ENCODE results near the gene PTPA.
A peak's percentile ranks its signal among the peaks of the same experiment; 100 is the strongest.
"Not testable (repeated sequence)": the region's sequence is repeated elsewhere in the genome, so short reads cannot be mapped to it uniquely, and the experiment has no call there.

The PTPA gene

DNA sequence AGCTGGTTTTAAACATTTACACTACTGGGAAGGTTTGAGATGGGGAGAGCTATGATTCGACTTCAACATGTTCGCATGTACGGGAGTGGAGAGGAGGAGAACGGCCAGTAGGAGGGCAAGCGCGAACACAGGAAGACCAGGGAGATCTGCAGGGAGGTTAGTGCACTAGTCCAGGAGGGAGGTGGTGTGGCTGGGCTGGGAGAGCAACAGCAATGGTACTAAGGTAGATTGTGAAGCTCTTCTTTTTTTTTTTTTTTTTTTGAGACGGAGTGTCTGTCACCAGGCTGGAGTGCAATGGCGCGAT, 50.3 kb downstream of the PTPA start:
- no peak for DNase-seq

DNA sequence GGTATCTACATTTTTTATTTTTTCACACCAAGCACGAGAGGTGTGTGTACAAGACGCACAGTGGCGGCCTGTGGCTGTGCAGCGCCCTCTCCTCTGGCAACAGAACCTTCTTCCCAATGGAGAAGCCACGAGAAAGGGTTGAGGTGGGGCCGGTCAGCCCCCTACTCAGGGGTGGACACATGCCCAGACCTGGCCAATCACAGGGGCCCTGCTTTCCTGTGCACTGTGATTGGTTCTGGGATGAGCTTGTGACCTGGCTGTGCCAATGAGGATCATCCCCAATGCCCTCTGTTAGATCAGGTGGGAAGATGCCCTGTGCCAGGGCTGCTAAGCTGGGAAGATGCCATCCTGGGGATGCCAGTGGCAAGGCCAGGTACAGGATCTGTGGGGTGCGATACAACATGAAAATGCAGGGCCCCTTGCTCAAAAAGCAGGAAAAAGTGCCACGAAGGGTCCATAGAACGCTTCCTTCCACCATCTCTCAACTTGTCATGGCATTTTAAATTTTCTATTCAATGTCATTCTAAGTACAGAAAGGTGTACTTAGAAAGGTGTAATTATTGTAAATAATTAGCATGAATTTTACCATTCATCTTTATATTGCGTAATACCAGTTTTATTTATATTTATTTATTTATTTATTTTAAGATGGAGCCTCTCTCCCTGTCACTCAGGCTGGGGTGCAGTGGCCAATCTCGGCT, 51.4 kb downstream of the PTPA start:
- no peak for DNase-seq

DNA sequence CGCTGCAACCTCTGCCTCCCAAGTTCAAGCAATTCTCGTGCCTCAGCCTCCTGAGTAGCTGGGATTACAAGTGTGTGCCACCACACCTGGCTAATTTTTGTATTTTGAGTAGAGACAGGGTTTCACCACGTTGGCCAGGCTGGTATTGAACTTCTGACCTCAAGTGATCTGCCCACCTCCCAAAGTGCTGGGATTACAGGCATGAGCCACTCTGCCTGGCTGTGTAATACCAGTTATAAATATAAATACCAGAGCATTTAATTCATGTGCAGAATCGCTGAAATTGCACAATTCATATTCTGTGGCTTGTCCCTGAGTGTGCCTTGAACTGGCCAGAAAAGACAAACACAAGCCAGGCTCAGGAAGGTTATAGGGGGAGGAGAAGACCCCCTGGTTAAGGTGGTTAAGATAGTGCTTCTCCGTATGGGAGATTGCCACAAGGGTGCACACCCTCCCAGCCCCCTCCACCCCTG, 52.0 kb downstream of the PTPA start:
- not testable (repeated sequence) for DNase-seq

DNA sequence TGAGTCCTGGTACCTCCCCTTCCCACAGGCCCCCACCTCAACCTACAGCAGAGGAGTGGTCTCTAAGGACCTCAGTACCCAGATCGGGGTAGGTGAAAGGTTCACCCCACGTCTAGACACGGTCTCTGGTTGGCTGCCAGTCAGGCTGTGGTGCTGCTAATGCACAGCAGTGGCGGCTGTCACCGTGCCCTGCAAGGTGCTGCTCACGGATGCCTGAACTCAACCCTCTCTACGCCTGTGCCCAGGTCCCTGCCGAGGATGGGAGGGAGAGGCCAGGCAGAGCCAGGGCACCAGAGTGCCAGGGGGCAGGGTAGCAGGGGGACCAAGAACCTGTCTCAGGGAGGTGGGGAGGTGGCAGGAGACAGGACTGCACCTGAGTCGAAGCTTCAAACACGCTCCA, 52.5 kb downstream of the PTPA start:
- no peak for DNase-seq

DNA sequence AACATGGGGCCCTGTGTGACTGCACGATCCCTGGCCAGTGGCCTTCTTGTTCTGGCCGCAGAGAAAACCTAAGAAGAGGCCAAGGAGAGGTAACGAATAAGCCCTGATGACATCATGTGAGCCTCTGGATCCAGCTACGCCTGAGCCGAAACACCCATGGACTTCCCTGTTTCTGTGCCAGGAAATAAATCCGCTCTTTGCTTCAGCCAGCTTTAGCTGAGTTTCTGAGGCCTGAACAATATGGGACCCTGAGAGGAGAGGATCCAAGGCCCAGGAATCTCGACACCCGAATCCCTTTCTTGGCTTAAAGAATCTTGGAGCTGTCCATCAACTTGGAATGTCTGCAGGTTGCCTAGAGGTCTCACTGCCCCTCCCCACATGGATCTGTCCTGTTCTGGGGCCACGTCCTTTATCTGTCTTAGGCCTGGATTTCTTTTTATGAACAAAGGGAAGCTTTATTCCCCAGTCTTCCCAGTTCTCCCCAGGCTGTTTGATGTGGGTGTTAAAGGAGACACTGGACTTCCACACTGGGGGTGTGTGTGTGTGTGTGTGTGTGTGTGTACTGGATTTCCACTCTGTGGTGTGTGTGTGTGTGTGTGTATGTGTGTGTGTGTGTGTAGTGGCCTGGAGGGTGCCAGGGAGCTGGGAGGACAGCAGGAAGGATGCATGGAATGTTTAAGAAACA, 53.2 kb downstream of the PTPA start:
- DNase-seq = no peak

DNA sequence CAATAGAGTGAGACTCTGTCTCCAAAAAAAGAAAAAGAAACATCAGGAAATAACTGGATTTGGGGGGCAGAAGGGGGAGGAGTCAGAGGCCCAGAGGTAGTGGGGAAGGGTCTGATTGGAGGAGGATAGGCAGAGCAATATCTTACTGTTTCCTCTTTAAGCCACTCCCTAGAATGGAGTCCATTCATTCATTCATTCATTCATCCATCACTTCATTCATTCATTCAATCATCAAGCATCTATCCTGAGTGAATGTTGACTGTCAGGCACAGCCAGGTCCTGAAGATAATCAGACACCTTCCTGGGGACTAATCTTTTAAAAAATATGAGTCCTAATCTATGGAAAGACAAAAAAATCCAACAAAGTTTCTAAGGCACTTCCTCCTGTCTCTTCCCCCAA, 54.0 kb downstream of the PTPA start:
- DNase-seq = no peak

DNA sequence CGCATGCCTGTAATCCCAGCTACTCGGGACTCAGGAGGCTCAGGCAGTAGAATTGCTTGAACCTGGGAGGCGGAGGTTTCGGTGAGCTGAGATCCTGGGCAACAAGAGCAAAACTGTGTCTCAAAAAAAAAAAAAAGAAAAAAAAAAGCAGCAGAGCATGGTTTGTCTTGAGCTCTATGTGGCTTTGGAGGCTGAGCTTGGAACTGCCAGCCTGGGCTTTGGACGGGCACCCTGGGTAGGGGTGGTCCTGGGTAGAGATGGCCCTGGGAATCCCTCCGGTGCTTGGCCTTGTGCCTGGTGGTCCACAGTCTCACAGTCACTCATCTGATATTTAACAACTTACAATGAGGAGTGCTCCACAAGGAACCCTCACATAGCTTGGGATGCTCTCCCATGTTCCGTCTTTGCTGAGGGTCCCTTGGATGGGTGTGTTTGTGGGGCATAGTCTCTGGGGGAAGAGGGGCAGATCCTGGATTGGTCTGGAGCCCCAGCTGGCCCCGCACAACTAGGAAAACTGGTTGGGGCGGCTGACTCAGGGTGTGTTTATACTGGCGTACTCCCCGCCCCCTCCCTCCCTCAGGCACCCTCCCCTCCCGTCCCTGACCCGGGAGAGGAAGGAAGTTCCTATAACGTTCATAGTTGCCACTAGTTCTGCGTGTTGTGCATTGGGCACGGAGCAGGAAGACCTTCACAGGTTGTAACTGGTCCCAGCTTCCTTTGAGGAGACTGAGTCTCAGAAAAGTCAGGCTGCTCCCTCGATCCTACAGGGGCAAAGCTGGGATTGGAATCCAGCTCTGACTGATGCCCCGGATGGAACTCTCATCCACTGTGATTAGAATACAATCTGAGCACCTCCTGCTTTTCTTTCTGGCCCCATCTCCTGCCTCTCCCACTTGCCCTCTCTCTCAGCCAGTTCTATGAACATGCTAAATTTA, 55.7 kb downstream of the PTPA start:
- DNase-seq = peak; percentile 50

DNA sequence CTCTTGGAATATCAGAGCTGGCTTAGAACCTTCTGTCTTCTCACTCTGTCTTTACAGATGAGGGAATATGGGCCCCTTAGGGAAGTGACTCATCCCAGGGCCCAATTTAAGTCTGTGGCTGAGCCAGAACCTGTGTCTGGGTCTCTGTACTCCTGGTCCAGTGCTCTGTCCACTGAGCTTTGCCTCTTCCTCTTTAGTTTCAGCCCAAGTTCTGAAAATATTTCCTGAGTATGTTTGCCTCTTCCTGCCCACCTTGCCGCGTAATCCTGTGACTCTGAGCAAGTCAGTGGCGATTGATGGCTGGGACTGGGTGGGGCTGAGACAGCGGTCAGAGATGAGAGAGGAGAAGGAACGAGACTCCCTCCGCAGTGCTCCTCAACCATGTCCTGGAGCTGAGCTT, 59.0 kb downstream of the PTPA start:
- no peak for DNase-seq

DNA sequence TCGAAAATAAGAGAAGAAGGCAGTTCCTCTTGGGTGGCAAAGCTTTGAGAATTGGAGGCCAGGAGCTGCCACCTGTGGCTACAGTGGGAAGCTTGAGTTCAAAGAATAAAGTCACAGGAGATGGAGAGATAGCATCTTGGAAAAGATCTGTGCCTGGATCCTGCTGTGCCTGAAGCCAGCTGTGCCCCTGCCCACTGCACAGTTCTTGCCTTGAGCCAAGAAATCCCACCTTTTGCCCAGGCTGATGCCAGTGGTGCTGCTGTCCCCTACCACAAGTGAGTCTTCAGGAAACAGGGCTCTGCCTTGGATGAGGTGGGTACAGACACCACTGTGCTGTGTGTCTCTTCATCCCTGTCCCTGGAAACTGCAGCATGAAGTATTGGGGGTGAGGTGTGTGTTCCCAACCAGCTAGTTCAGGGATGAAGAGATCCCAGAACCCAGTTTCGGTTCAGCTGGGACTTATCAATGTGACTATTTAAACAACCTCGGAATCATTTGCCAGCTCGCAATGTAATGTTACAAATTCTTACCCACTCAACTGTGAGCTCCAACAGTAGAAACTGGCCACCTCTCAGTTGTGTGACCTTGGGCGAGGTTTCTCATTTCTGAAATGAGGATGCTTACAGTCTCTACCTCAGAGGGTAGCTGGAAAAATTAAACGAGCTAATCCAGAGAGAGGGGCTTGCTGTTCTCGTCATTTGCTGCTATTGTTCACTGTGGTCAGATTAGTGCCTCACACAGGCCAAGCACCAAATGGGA, 61.0 kb downstream of the PTPA start:
- DNase-seq = no peak

DNA sequence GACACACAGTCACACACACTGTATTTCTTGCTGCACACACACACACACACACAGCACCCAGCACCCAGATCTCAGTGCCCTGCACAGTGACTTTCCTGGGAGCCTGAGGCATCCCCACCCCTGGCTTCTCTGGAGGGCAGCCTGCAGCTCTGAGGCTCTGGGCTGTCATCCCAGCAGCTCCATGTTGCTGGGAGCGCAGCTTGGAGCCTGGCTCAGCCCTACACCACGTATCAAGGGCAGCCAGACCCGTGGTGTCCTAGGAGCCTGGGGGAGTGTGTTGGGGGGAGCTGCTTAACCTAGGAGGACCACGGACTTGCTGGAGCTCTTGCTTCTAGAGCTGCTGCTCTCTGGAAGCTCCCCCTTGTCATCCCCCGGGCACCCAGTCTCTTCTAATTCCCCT, 61.6 kb downstream of the PTPA start:
- no peak for DNase-seq

DNA sequence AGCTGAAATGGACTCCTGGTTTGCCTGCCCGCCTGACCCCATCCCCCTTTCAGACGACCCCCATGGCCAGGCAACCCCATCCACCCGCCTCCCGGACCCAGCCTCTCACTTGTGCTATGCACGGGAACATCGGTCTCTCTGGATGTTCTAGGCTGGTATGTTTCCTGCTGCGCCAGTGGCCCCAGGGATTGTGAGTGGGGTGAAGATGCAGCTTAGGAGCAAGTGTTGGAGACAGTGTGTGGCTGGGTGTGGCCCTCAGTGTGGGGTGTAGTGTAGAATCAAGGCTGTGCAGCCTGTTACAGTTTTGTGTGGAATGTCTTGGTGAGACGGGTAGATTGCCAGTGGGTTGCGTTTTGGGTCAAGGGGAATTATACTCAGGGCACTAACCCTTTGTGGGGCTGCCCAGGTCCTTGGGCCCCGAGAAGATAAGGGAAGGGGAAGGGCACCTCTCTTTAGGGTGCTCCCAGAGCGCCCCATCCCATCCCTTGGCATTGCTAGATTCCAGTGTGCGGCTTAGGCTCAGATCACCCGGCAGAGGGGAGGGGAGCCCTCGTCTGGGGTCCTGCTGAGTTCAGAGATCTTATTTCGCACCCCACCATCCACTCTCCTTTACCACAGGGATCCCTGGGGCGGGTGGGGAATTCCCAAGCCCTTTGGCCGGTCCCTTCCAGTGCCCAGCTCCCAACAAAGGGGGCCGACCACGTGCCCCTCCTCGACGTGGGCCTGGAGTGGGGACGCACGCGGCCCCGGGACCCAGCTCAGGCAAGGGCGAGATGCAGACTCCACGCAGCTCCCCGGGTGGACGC, 62.3 kb downstream of the PTPA start:
- no peak for DNase-seq

DNA sequence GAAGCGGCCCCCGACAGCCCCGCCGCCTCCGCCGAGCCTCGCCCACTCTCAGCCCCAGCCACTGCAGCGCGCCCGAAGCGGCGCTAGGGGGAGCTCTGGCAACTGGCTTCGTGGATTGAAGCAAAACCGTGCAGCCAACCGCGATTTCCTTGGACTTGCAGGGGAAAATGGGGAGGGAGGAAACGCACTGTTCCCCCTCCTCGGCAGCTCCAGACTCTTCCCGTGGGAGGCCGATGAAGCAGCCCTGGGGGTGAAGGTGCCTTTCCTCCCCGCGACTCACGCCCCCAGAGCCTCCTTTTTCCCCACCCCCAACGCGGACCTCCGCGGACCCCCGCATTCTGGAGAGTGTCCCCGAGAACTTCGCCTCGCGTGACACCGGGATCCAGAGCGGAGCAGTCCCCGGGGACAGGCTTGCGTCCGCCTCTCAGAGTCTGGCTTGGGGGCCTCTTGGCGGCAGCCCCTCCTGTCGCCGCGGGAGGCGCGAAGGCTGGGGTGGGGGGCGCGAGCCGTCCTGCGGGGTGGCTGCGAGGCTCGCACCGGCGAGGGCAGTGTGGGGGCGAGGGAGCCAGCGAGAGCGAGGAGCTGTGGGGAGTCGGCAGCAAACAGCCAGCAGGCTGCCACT, 63.0 kb downstream of the PTPA start:
- DNase-seq = peak; percentile 82

DNA sequence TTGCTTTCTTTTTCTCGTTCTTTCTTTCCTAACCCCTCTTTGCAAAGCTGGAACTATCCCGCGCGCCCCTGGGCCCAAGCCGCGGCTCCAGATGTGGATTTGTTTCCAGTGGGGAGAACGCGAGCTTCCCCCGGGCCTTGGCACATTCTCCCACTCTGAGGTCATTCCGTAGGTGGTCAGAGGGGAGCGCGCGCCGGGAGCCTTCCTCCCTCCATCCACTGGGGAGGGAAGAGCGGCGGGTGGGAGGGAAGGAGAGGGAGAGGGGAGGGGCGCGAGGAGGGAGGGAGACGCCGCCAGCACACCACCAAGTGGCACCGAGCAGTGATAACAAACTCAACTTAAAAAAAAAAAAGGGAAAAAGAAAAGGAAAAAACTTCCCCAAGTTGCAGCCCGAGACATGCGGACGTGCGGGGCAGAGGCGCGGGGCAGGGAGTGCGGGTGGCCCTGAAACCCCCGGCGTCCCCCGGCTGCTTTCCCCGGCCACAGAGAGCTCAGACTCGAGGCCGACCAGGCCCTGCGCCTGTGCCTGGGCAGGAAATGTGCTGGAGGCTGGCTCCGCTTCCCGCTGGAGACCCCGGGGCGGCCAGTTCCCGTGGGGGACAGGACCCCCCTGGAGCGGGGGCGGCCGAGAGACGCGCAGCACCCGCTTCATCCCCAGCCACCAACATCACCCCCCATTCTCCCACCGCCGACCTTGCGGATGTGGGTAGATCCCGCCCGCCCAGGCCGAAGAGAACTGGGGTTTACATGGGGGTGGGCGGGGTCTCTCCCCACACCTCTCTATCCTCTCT, 63.7 kb downstream of the PTPA start:
- DNase-seq = peak; percentile 30

DNA sequence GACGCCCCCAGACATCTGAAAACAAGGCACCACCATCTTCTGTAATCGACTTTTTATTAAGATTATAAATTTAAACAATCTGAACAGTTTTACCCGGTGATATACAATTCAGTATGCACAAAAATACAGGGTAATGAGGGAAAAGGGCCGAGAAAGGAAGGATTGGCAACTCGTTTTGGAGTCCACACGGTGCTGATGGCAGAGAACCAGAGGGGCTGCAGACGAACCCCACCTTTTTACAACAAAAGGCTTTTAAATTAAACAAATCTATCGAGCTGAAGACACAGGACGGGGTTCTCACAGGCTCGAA, 64.3 kb downstream of the PTPA start:
- DNase-seq = no peak

DNA sequence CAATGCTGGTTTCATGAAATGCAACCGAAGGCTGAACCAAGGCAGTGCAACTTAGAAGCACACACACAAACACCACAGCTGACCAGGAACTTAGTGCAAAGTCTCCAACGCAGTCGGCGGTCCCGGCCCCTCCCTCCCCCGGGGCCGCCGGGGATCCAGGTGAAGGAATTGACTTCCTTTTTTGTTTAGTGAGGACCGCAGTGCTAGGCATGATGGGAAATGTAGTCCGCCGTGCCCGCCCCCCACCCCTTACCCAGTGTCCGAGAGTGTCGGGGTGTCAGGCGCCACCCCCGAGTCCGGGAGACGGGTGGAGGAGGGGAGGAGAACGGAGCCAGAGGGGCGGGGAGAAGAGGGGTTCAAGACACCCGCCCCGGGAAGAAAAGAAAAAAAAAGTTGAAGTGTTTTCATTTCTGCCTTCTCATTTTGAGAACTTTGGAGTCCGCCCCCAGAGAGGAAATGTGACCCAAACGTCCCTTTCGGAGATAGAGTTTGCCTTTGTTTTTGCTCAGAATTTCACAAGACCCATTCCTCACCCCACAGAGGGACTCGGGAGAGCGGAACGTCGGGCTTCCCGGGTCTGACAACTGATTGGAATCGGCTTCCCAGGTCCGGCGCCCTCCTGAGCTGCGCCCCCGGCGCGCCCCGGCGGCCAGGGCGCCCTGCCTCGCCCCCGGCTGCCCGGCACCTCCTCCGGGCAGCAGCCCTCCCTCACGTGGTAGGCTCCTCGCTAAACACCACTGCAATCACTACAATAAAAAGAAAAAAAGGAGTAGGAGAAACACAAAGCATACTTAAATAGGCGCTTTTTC, 64.8 kb downstream of the PTPA start:
- peak; percentile 36 for DNase-seq

DNA sequence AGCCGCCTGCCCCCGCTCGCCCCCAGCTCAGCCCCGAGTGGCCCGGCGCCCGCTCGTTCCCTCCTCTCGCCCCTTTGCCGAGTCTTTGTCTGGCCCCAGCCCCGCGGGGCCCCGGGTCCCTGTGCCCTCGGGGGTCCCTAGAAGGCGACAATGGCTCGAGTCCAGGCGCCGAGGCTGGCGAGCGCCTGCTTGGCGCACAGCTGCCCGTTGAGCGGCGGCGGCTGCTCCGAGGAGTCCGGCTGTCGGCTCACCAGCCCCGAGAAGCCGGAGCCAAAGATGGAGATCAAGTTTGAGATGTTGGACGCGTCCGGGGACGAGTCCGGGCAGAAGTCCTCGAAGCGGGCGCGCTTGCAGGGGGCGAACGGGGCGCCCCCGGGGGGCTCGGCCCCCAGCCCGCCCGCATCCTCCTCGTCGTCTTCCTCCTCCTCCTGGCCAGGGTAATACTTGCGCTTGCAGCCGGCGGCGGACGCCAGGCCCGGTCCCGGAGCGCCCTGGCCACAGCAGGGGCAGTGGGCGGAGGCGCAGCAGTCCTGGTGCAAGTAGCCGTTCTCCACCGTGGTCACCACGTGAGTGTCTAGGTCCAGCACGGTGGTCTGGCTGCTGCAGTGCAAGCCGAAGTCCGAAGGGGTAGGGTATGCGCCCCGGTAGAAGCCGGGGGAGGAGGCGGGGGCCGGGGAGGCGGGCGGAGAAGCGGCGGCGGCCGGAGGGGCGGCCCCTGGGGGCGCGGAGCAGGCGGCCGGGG, 65.7 kb downstream of the PTPA start:
- DNase-seq = peak; percentile 20

DNA sequence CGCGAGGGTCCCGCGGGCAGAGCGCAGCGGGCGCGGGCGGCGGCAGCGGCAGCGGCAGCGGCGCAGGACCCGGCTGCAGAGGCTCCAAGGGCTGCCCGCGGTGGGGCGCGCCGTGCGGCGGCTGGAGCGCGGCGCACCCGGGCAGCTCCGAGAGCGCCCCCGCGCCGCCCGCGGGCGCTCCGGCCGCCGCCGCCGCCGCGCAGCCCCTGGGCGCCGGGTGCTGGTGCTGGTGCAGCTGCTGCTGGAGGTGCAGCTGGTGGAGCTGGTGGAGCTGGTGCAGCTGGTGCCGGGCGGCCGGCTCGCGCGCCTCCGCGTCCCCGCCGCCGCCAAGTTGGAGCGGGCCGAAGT, 66.2 kb downstream of the PTPA start:
- DNase-seq = no peak

DNA sequence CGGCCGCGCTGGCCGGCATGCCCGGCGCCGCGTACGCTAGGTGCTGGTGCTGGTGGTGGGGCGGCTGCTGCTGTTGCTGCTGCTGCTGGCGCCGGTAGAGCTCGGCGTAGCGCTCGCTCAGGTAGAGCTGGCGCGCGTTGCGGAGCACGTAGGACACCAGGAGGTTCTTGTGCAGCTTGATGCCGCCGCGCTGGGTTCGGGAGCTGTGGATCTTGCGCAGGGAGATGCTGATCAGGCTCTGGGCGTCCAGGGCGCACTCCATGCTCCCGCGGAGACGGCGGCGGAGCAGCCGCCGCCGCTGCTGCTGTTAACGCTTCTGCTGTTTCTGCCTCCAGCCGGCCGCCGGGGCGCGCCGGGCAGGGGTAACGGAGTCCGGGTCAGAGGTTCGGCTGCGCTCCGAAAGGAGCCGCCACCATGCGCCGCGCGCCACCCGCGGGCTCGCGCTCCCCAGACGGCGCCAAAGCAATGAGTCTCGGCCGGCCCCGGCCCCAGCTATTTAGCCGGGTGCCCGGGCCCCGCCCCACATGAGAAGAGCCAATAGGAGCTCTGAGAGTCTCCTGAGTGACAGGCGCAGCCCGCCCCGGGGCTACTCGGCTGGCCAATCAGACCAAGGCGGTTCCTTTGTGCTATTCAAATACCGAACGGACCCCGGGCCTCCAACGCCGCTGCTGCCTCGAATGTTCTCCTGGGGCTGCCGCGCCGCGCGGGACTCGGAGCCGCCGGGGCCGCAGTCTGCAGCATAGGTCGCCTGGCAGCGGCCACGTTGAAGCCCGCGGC, 66.8 kb downstream of the PTPA start, which contains the start of gene IER5L:
Gene IER5L (minus strand): TSS at position 471 of the 777 bp plus-strand sequence. CDS start 209 bp downstream, at position 262.
- DNase-seq = peak; percentile 94

Measured in COR-L47 (cell line).